Fibroblast of the conjunctiva (primary cell): ENCODE measurements around the gene MPG.

ENCODE experiments used
- DNase-seq: peaks from one replicate; pipeline ENCODE4 v3.0.0-alpha.2; 2010; ENCODE audit warnings: low read depth

The MPG gene

DNA sequence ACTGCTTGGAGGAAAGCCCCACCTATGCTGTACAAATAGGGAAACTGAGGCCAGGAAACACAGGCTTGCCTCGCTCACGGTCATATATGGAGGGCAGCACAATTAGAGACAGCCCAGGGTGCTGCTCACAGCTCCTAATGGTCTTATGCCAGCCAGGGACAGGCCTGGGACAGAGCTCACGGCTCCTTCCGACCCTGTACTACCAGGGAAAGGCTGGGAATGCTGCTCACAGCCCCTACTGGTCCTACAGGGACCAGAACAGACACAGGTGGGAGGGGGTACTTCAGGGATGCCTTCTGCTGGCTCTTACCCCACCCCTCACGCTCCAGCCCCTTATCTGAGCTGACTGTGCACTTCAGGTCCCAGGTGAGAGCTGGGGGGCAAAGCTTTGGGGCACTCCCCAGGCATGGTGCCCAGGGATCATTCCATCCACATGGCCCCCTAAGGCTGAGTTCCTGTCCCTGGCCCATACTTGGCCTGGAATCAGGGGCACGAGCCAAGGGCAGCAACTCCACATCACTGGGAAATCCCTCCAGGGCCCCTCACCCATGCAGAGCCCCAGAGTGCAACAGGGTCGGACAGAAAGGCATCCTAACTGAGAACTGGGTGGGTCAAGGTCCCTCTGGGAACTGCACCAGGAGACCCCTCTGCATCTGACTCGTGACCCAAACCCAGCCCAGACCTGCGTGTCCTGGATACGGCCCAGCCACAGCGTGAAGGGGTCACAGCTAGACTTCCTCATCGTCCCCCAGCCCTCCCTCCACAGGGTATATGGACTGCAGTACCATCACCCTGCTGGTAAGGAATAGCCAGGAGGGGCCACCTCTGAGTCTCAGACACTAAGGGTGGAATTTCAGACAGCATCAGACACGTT, 11.5 kb upstream of the MPG start:
- DNase-seq: no peak

GRCh38 chr16:67183-67791, 10.7 kb upstream of the MPG start:
- no peak for DNase-seq

DNA sequence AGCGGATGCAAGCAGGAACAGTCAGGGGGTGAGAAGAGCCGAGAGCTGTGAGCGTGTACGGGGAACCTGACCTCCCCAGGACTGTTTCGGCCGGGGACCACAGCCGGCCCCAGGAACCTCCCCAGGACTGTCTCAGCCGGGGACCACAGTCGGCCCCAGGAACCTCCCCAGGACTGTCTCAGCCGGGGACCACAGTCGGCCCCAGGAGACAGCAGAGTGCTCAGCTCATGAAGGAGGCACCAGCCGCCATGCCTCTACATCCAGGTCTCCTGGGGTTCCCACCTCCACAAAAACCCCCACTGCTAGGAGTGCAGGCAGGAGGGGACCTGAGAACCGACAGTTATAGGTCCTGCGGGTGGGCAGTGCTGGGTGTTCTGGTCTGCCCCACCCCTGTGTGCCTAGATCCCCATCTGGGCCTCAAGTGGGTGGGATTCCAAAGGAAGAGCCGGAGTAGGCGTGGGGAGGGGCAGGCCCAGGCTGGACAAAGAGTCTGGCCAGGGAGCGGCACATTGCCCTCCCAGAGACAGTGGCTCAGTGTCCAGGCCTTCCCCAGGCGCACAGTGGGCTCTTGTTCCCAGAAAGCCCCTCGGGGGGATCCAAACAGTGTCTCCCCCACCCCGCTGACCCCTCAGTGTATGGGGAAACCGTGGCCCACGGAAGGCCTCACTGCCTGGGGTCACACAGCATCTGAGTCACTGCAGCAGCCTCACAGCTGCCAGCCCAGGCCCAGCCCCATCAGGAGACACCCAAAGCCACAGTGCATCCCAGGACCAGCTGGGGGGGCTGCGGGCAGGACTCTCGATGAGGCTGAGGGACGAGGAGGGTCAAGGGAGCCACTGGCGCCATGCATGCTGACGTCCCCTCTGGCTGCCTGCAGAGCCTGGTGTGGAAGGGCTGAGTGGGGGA, 9.9 kb upstream of the MPG start:
- DNase-seq: no peak

DNA sequence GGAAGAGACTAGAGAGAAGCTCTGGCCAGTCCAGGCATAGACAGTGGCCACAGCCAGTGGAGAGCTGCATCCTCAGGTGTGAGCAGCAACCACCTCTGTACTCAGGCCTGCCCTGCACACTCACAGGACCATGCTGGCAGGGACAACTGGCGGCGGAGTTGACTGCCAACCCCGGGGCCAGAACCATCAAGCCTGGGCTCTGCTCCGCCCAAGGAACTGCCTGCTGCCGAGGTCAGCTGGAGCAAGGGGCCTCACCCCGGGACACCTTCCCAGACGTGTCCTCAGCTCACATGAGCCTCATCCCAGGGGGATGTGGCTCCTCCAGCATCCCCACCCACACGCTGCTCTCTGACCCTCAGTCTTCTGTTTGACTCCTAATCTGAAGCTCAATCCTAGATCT, 8.8 kb upstream of the MPG start:
- no peak for DNase-seq

GRCh38 chr16:71210-71539, 6.8 kb upstream of the MPG start:
- no peak for DNase-seq

DNA sequence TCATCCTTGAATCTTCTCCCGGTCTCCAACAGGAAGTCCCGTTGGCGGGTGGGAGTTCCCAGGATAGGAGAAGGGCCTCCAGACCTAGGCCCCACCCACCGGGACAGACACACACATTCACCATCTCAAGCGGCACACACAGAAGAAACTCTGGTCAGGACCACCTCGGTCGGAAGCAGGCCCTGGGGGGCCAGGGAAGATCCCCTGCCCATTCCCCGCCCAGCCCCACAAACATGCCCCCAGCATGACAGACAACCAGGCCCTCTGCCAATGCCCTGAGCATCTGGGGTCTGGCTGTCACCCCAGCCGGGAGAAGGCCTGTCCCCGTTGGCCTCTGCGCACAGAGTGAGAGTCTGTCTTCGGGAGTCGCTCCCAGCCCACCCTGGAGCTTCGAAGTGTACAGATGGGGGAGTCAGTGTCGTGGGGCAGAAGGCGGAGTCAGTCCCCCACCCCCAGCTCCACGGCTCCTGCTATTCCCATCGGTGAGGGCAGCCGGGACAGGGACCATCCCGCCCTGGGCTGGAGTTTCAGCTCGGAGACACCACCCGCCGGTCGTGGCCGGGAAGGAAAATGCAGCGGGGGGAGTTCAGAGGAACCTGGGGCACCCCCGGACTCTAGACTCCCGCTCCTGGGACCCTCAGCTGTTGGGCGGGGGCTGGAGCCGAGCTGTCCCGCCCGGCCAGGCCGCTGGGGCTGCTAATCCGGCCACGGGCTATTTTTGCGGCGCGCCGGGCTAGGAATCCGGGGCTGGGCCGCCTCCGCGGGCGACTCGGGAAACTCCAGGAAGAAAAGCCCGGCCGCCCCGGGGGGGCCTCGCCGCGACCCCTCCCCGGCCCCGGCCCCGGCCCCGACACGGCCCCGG, 6.3 kb upstream of the MPG start:
- DNase-seq: no peak

DNA sequence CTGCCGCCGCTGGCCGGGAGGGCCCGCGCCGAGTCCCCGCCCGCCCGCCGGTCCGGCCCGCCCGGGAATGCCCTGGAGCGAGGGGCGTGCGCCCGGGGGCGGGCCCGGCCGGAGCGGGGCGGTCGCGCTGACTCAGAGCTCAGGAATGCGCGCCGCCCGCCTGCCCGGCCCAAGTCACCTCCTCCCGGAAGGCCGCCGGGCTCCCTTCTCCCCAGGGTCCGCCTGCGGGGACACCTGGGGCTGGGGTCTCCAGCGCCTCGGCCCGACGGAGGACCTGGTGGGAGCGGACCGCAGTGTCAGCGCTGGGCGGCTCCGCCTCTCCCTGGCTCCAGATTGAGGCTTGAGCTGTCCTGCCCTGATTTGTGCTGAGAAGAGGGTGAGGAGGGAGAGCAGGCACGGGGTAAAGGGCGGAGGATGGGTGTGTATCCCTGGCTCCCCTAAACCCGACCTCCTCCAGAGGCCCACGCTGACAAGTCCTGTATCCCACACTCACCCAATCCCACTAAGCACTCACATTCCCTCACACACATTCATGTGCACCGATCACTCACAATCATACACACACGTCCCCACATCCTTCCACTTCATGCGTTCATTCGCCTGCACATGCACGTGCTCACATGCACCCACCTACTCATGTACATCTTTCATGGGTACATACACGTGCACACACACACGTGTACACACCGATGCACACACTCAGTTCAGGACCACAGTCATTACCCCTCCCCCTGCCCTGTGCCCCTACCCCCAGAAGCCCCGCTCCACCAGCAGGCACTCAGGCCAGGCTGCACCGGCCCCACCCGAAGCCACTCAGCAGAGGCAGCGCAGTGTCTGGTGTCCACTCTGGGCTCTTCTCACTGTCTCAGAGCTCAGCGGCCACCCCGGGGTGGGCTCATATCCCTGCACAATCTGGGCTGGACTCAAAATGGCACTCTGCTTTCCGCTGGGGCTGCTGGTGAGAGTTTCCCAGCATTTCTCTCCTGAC, 5.2 kb upstream of the MPG start, which contains the start of gene RHBDF1:
RHBDF1 (minus strand) TSS at position 71 of the 988 bp plus-strand sequence. CDS start 7,616 bp downstream, outside the sequence.
- DNase-seq: no peak

- no peak for DNase-seq
Measured at GRCh38 chr16:74051-74746, 3.8 kb upstream of the MPG start.

DNA sequence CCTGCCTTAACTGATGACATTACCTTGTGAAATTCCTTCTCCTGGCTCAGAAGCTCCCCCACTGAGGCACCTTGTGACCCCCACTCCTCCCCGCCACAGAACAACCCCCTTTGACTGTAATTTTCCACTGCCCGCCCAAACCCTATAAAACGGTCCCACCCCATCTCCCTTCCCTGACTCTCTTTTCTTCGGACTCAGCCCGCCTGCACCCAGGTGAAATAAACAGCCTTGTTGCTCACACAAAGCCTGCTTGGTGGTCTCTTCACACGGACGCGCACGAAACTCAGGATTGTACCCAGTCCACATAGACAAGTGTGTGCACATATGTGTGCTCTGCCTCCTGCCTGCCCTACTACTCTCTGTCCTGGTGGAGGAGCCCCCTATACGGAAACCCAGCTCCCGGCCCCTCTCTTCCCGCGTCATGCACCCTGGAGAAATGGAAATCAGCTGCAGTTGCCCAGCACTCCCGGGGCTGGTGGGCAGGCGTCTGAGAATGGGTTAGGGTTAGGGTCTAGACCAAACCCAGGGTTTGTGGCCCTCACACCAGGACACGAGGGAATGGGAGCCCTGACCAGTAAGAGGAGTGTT, 3.2 kb upstream of the MPG start:
- no peak for DNase-seq

- DNase-seq: peak; percentile 84
Measured at GRCh38 chr16:75580-76501, 2.2 kb upstream of the MPG start.

DNA sequence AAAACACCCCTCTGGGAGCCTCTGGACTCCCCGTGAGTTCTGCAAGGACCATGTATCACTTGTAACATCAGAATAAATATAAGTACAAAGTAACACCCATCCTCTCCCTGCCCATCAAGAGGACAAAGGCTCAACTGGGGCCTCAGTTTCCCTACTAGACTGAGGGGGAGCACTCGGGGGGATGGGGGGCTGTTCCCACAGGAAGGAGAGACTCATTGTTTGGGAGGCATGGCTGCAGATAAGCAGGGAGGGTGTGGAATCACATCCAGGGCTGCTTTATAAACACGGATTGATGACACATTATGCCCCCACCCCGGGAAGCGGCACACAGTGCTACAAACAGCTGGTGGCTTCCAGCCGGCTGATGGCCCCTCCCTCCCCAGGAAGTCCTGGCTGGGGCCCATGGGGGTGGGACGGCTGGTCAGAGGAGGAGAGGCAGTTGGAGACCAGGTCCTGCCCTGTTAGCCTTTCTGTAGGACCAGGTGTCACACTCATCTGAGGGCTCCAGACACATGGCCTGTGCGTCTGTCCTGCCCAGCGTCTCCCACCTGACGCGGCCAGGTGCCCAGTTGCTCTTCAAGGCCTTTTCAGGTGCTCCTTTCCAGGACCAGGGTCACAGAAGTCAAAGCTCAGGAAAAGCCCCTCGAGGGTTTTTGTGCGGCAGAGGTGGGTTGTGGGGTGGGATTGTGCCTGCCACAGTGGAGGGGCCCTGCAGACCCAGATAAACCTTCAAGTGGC, 1.3 kb upstream of the MPG start:
- peak; percentile 75 for DNase-seq

- DNase-seq: no peak
Measured at GRCh38 chr16:77273-77806, 685 bp upstream of the MPG start.

DNA sequence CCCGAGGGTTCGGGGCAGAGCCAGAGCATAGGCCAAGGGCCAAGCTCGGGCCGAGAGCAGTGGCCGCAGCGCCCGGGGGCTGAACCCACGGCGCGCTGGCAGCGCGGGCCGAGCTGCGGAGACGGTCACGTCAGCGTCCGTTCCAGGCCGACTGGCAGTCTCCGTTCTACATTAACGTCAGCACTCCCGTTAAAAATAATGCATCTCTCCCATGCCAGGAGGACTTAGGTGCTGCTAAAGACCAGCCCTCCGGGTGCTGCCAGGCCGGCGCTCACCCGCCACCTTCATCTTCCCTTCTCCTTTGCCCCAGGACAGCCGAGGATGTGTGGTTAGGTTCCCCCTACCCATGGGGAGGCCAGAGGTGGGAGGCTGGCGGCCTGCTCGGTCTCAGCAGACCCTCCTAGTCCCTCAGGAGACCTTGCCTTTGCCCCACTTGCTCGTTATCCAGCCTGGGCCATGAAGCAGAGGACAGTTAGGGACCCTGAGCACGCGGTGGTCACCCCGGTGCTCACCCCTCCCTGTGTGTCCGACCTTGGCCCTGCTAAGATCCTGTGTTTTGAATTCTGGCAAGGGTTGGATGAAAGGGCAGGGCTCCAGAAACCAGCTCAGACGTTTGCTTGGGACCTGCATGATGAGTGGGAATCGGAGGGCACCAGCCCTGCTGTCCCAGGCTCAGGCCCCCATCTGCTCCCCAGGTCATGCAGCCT, 572 bp downstream of the MPG start:
- DNase-seq: no peak

- DNase-seq: no peak
Measured at GRCh38 chr16:79151-80054, 1.4 kb downstream of the MPG start.

DNA sequence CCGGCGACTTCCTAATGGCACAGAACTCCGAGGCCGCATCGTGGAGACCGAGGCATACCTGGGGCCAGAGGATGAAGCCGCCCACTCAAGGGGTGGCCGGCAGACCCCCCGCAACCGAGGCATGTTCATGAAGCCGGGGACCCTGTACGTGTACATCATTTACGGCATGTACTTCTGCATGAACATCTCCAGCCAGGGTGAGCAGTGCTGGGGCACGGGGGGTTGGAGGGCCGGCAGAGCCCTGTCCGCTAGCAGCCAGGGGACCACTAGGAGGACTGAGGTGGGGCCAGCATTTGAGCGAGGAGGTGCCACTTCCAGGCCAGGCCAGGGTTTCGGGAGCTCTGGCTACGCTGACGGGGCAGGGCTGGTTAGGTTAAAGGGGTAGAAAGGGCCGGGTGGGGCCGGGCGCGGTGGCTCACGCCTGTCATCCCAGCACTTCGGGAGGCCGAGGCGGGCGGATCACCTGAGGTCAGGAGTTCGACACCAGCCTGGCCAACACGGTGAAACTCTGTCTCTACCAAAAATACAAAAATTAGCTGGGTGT, 5.1 kb downstream of the MPG start:
- no peak for DNase-seq
